GM23338 (cell line): ENCODE data around the gene IFRD1. TPM values are rescaled to one million over a fixed set of nuclear protein-coding genes. Genes with fewer than 3 reads are reported as not detected.

Experiments used
- ATAC-seq: fragments of 200-7000 bp; cut with Tn5 transposase; 3 replicates; pipeline ENCODE4 v1.9.1; 2020
- DNase-seq: peaks from one replicate; pipeline ENCODE4 v3.0.0-alpha.2; 2015; ENCODE audit warnings: low spot score
- H2AFZ ChIP-seq: fragments of 200-600 bp; sonication (generic); 2 replicates; pipeline ENCODE4 v1.8.0; 2016; ENCODE audit warnings: antibody characterized with exemption, mild to moderate bottlenecking, moderate library complexity
- H3F3A ChIP-seq: fragments of 200-600 bp; sonication (generic); replicated peaks from 2 replicates; pipeline ENCODE4 v1.8.0; 2017; ENCODE audit warnings: antibody characterized with exemption, mixed run types, low read depth
- H3K27ac ChIP-seq: fragments of 200-600 bp; sonication (generic); 2 replicates; pipeline ENCODE4 v1.6.1; 2016; ENCODE audit warnings: low read depth
- H3K27me3 ChIP-seq: fragments of 200-600 bp; sonication (generic); 2 replicates; pipeline ENCODE4 v1.8.0; 2016; ENCODE audit warnings: mild to moderate bottlenecking, mixed run types, moderate library complexity; ENCODE audit not compliant: insufficient read depth
- H3K36me3 ChIP-seq: fragments of 200-600 bp; sonication (generic); 2 replicates; pipeline ENCODE4 v1.8.0; 2016; ENCODE audit warnings: mild to moderate bottlenecking; ENCODE audit not compliant: insufficient read depth
- H3K4me1 ChIP-seq: fragments of 200-600 bp; sonication (generic); 2 replicates; pipeline ENCODE4 v1.8.0; 2016; ENCODE audit warnings: mild to moderate bottlenecking, moderate library complexity; ENCODE audit not compliant: insufficient read depth
- H3K4me2 ChIP-seq: fragments of 200-600 bp; sonication (generic); 2 replicates; pipeline ENCODE4 v1.7.1; 2017; ENCODE audit warnings: mixed run types
- H3K4me3 ChIP-seq: fragments of 200-600 bp; sonication (generic); 2 replicates; pipeline ENCODE4 v1.6.1; 2016; ENCODE audit warnings: mixed run types
- H3K79me2 ChIP-seq: fragments of 200-600 bp; sonication (generic); replicated peaks from 2 replicates; pipeline ENCODE4 v1.8.0; 2017; ENCODE audit warnings: mild to moderate bottlenecking; ENCODE audit not compliant: insufficient read depth
- H3K9me2 ChIP-seq: fragments of 200-600 bp; sonication (generic); 2 replicates; pipeline ENCODE4 v1.8.0; 2017; ENCODE audit not compliant: insufficient read depth
- H4K20me1 ChIP-seq: fragments of 200-600 bp; sonication (generic); replicated peaks from 2 replicates; pipeline ENCODE4 v1.8.0; 2017; ENCODE audit warnings: mild to moderate bottlenecking; ENCODE audit not compliant: insufficient read depth
- H3K27ac Mint-ChIP-seq: 2 replicates; pipeline ENCODE4 v1.8.0; 2020; ENCODE audit warnings: inconsistent platforms, mild to moderate bottlenecking, moderate library complexity, mixed read lengths
- H3K27me3 Mint-ChIP-seq: 3 replicates; pipeline ENCODE4 v1.8.0; 2022; ENCODE audit warnings: low read depth, mild to moderate bottlenecking, moderate library complexity, mixed read lengths, inconsistent platforms; ENCODE audit not compliant: insufficient read depth, poor library complexity
- H3K36me3 Mint-ChIP-seq: 3 replicates; pipeline ENCODE4 v1.8.0; 2021; ENCODE audit warnings: low read depth, mild to moderate bottlenecking, inconsistent platforms, moderate library complexity, mixed read lengths
- H3K4me1 Mint-ChIP-seq: 3 replicates; pipeline ENCODE4 v1.8.0; 2020; ENCODE audit warnings: mild to moderate bottlenecking, inconsistent platforms, mixed read lengths
- H3K4me3 Mint-ChIP-seq: 3 replicates; pipeline ENCODE4 v1.8.0; 2021; ENCODE audit warnings: moderate library complexity, mild to moderate bottlenecking, inconsistent platforms, mixed read lengths
- H3K9me3 Mint-ChIP-seq: 3 replicates; pipeline ENCODE4 v1.8.0; 2020; ENCODE audit warnings: moderate library complexity, mild to moderate bottlenecking, inconsistent platforms, mixed read lengths
- CREB1 ChIP-seq: fragments of 250-450 bp; sonication (Bioruptor Pico); IDR thresholded peaks from 2 replicates; pipeline ENCODE4 v1.5.0; 2020; ENCODE audit warnings: low read depth, mild to moderate bottlenecking, moderate library complexity
- EZH2 ChIP-seq: fragments of 200-600 bp; sonication (generic); IDR thresholded peaks from one replicate; pipeline ENCODE4 v1.8.0; 2017; ENCODE audit warnings: antibody characterized with exemption, mild to moderate bottlenecking, low read depth; ENCODE audit not compliant: unreplicated experiment
- EZH2phosphoT487 ChIP-seq: fragments of 200-600 bp; sonication (generic); IDR thresholded peaks from one replicate; pipeline ENCODE4 v1.8.1; 2018; ENCODE audit warnings: antibody characterized with exemption; ENCODE audit not compliant: unreplicated experiment
- JUNB ChIP-seq: IDR thresholded peaks from one replicate; pipeline ENCODE4 v1.6.1; 2016; ENCODE audit warnings: antibody characterized with exemption; ENCODE audit not compliant: unreplicated experiment
- NANOG ChIP-seq: IDR thresholded peaks from 2 replicates; pipeline ENCODE4 v1.6.1; 2016; ENCODE audit warnings: antibody characterized with exemption, borderline replicate concordance
- POLR2AphosphoS5 ChIP-seq: IDR thresholded peaks from 2 replicates; pipeline ENCODE4 v1.6.1; 2016; ENCODE audit warnings: antibody characterized with exemption, low read depth
- STAT1 ChIP-seq: IDR thresholded peaks from one replicate; pipeline ENCODE4 v1.6.1; 2016; ENCODE audit warnings: antibody characterized with exemption; ENCODE audit not compliant: unreplicated experiment
- ZNF114 ChIP-seq: fragments of 250-450 bp; sonication (Bioruptor Pico); IDR thresholded peaks from 2 replicates; pipeline ENCODE4 v1.5.0; 2020; ENCODE audit warnings: mild to moderate bottlenecking, moderate library complexity
- ZNF331 ChIP-seq: fragments of 250-450 bp; sonication (Bioruptor Pico); IDR thresholded peaks from 2 replicates; pipeline ENCODE4 v1.5.0; 2020; ENCODE audit warnings: low read depth, mild to moderate bottlenecking, moderate library complexity
- polyA plus RNA-seq: library from polyadenylated mRNA; unstranded; fragments of >200 nt; fragmentation: Nextera tagmentation; extraction: Ambion mirVana; gene quantifications from 2 replicates; pipeline ENCODE4 v1.2.1, GENCODE V29; 2016
- total RNA-seq: library from RNA; depleted of rRNA; stranded (reverse); fragments of >200 nt; shearing (Covaris generic); gene quantifications from 2 replicates; pipeline ENCODE4 v1.2.3, GENCODE V29; 2014
- TF ChIP-seq, protein P1 (sequence below): fragments of 250-450 bp; sonication (Bioruptor Pico); IDR thresholded peaks from 2 replicates; pipeline ENCODE4 v1.5.0; 2020; ENCODE audit warnings: mild to moderate bottlenecking, moderate library complexity
- TF ChIP-seq, protein P2 (sequence below): IDR thresholded peaks from one replicate; pipeline ENCODE4 v1.6.1; 2018; ENCODE audit warnings: antibody characterized with exemption; ENCODE audit not compliant: unreplicated experiment
- TF ChIP-seq, protein P3 (sequence below), 2 experiments: fragments of 200-600 bp in 1 of 2; sonication (generic) in 1 of 2; conservative IDR thresholded peaks; 2 replicates each; pipeline versions ENCODE4 v1.5.1 to v1.6.1; 2016 to 2017; ENCODE audit warnings: antibody characterized with exemption in 2 of 2, low read depth in 2 of 2, mild to moderate bottlenecking in 2 of 2, moderate library complexity in 1 of 2
- TF ChIP-seq, protein P4 (sequence below): IDR thresholded peaks from 2 replicates; pipeline ENCODE4 v1.6.1; 2016; ENCODE audit warnings: antibody characterized with exemption

IFRD1 gene
- total and polyA plus RNA-seq, 2 experiments from 2014 or later, result 69.6 to 73.6 TPM

DNA sequence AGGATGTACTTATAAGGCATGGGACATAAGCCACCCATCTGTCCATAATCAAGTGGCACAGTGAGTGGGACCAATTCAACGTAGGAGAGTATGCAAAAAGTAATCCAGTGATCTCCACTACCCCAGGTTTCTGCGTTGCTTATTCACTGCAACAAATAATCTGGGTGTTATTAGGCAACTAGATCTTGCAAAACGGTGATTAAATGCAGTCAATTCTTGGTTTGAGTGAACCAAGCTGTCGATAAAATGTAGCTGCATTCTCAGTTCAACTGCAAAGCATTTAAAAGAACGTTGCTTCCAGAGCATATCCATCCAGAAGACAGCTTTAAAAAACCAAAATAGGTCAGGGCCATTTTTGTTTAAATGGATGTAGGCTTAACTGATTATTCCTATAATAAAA, 35.5 kb downstream of the IFRD1 start:
- H3K4me3 ChIP-seq, result no peak overlapping the region
- no peak for ATAC-seq
- Mint-ChIP-seq H3K36me3 (no peaks in the 10 kb centered on the region), H3K27ac (no peak overlapping the region), H3K4me3 (no peak overlapping the region), H3K9me3 (no peaks in the 10 kb centered on the region), H3K4me1 (peaks cover 9% of the 10 kb centered on the region), H3K27me3 (no peaks in the 10 kb centered on the region)
- no peaks in the 10 kb centered on the region; the same call in 1 of the 2 replicates for H4K20me1 ChIP-seq
- no peak for DNase-seq
- no peaks in the 10 kb centered on the region for H3K36me3 ChIP-seq
- H3F3A ChIP-seq, result no peaks in the 10 kb centered on the region
- no peak overlapping the region for H3K27ac ChIP-seq
- H3K27me3 ChIP-seq, result no peaks in the 10 kb centered on the region
- H3K79me2 ChIP-seq, result no peaks in the 10 kb centered on the region
- H3K9me2 ChIP-seq, result no peaks in the 10 kb centered on the region; the same call in 1 of the 2 replicates
- peaks cover 6% of the 10 kb centered on the region; the same call in 1 of the 2 replicates for H3K4me1 ChIP-seq
- TF ChIP-seq POLR2AphosphoS5, result no peak
- no peak for TF ChIP-seq CREB1
- TF ChIP-seq, protein P1, sequence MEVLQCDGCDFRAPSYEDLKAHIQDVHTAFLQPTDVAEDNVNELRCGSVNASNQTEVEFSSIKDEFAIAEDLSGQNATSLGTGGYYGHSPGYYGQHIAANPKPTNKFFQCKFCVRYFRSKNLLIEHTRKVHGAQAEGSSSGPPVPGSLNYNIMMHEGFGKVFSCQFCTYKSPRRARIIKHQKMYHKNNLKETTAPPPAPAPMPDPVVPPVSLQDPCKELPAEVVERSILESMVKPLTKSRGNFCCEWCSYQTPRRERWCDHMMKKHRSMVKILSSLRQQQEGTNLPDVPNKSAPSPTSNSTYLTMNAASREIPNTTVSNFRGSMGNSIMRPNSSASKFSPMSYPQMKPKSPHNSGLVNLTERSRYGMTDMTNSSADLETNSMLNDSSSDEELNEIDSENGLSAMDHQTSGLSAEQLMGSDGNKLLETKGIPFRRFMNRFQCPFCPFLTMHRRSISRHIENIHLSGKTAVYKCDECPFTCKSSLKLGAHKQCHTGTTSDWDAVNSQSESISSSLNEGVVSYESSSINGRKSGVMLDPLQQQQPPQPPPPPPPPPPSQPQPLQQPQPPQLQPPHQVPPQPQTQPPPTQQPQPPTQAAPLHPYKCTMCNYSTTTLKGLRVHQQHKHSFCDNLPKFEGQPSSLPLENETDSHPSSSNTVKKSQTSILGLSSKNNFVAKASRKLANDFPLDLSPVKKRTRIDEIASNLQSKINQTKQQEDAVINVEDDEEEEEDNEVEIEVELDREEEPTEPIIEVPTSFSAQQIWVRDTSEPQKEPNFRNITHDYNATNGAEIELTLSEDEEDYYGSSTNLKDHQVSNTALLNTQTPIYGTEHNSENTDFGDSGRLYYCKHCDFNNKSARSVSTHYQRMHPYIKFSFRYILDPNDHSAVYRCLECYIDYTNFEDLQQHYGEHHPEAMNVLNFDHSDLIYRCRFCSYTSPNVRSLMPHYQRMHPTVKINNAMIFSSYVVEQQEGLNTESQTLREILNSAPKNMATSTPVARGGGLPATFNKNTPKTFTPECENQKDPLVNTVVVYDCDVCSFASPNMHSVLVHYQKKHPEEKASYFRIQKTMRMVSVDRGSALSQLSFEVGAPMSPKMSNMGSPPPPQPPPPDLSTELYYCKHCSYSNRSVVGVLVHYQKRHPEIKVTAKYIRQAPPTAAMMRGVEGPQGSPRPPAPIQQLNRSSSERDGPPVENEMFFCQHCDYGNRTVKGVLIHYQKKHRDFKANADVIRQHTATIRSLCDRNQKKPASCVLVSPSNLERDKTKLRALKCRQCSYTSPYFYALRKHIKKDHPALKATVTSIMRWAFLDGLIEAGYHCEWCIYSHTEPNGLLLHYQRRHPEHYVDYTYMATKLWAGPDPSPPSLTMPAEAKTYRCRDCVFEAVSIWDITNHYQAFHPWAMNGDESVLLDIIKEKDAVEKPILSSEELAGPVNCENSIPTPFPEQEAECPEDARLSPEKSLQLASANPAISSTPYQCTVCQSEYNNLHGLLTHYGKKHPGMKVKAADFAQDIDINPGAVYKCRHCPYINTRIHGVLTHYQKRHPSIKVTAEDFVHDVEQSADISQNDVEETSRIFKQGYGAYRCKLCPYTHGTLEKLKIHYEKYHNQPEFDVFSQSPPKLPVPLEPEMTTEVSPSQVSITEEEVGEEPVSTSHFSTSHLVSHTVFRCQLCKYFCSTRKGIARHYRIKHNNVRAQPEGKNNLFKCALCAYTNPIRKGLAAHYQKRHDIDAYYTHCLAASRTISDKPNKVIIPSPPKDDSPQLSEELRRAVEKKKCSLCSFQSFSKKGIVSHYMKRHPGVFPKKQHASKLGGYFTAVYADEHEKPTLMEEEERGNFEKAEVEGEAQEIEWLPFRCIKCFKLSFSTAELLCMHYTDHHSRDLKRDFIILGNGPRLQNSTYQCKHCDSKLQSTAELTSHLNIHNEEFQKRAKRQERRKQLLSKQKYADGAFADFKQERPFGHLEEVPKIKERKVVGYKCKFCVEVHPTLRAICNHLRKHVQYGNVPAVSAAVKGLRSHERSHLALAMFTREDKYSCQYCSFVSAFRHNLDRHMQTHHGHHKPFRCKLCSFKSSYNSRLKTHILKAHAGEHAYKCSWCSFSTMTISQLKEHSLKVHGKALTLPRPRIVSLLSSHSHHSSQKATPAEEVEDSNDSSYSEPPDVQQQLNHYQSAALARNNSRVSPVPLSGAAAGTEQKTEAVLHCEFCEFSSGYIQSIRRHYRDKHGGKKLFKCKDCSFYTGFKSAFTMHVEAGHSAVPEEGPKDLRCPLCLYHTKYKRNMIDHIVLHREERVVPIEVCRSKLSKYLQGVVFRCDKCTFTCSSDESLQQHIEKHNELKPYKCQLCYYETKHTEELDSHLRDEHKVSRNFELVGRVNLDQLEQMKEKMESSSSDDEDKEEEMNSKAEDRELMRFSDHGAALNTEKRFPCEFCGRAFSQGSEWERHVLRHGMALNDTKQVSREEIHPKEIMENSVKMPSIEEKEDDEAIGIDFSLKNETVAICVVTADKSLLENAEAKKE (CRISPR knock-in tag), result no peak
- TF ChIP-seq ZNF114 (CRISPR knock-in tag), result no peak
- TF ChIP-seq, protein P2, sequence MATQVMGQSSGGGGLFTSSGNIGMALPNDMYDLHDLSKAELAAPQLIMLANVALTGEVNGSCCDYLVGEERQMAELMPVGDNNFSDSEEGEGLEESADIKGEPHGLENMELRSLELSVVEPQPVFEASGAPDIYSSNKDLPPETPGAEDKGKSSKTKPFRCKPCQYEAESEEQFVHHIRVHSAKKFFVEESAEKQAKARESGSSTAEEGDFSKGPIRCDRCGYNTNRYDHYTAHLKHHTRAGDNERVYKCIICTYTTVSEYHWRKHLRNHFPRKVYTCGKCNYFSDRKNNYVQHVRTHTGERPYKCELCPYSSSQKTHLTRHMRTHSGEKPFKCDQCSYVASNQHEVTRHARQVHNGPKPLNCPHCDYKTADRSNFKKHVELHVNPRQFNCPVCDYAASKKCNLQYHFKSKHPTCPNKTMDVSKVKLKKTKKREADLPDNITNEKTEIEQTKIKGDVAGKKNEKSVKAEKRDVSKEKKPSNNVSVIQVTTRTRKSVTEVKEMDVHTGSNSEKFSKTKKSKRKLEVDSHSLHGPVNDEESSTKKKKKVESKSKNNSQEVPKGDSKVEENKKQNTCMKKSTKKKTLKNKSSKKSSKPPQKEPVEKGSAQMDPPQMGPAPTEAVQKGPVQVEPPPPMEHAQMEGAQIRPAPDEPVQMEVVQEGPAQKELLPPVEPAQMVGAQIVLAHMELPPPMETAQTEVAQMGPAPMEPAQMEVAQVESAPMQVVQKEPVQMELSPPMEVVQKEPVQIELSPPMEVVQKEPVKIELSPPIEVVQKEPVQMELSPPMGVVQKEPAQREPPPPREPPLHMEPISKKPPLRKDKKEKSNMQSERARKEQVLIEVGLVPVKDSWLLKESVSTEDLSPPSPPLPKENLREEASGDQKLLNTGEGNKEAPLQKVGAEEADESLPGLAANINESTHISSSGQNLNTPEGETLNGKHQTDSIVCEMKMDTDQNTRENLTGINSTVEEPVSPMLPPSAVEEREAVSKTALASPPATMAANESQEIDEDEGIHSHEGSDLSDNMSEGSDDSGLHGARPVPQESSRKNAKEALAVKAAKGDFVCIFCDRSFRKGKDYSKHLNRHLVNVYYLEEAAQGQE, result no peak
- TF ChIP-seq ZNF331 (CRISPR knock-in tag), result no peak
- no peak for TF ChIP-seq STAT1
- no peak for TF ChIP-seq EZH2
- TF ChIP-seq, protein P3, sequence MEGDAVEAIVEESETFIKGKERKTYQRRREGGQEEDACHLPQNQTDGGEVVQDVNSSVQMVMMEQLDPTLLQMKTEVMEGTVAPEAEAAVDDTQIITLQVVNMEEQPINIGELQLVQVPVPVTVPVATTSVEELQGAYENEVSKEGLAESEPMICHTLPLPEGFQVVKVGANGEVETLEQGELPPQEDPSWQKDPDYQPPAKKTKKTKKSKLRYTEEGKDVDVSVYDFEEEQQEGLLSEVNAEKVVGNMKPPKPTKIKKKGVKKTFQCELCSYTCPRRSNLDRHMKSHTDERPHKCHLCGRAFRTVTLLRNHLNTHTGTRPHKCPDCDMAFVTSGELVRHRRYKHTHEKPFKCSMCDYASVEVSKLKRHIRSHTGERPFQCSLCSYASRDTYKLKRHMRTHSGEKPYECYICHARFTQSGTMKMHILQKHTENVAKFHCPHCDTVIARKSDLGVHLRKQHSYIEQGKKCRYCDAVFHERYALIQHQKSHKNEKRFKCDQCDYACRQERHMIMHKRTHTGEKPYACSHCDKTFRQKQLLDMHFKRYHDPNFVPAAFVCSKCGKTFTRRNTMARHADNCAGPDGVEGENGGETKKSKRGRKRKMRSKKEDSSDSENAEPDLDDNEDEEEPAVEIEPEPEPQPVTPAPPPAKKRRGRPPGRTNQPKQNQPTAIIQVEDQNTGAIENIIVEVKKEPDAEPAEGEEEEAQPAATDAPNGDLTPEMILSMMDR (conservative IDR thresholded peaks at IDR 0.05; ENCODE audit: low read depth in 2 of 2), result no peak
- no peak for TF ChIP-seq EZH2phosphoT487
- TF ChIP-seq, protein P4, sequence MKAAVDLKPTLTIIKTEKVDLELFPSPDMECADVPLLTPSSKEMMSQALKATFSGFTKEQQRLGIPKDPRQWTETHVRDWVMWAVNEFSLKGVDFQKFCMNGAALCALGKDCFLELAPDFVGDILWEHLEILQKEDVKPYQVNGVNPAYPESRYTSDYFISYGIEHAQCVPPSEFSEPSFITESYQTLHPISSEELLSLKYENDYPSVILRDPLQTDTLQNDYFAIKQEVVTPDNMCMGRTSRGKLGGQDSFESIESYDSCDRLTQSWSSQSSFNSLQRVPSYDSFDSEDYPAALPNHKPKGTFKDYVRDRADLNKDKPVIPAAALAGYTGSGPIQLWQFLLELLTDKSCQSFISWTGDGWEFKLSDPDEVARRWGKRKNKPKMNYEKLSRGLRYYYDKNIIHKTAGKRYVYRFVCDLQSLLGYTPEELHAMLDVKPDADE, result no peak
- TF ChIP-seq JUNB, result no peak
- no peak for TF ChIP-seq NANOG
- H2AFZ ChIP-seq, result no peak overlapping the region
- H3K4me2 ChIP-seq, result no peak overlapping the region
